GM12878 (cell line): Measurements from ENCODE around the gene NTM. TPM values are rescaled to one million over a fixed set of nuclear protein-coding genes. Genes with fewer than 3 reads are reported as not detected.

Experiments
- ATAC-seq: fragments of 200-7000 bp; cut with Tn5 transposase; 3 replicates; pipeline ENCODE4 v1.9.1; 2020; ENCODE audit warnings: mild to moderate bottlenecking, moderate library complexity
- BruUV-seq: library from RNA; stranded (reverse); fragments of 400-500 nt; replicated peaks from 2 replicates; lab custom pipeline; 2021; lab: Mats Ljungman, UMichigan
- CTCF ChIA-PET: fragments of 300-600 bp; sonication (Branson Sonifier 250); formaldehyde crosslinking; extraction: SDS; loops from one replicate; lab custom pipeline; 2021; ENCODE audit warnings: inconsistent platforms; lab: Yijun Ruan, JAX
- POLR2A ChIA-PET: fragments of 350-600 bp; formaldehyde crosslinking; extraction: SDS; loops from one replicate; lab custom pipeline; 2021; ENCODE audit warnings: inconsistent platforms; lab: Charles Lee
- RAD21 ChIA-PET: fragments of 300-600 bp; sonication (Branson Sonifier 250); formaldehyde crosslinking; loops from one replicate; lab custom pipeline; 2023; ENCODE audit warnings: antibody characterized with exemption; ENCODE audit not compliant: unreplicated experiment; lab: Charles Lee
- SMC1A ChIA-PET: fragments of 300-600 bp; sonication (Branson Sonifier 250); formaldehyde crosslinking; loops from one replicate; lab custom pipeline; 2023; ENCODE audit not compliant: unreplicated experiment, uncharacterized antibody; lab: Charles Lee
- DNase-seq: peaks from one replicate; pipeline ENCODE4 v3.0.0-alpha.2; 2011; ENCODE audit warnings: low read depth, low spot score
- FAIRE-seq: peaks from 3 replicates; lab custom pipeline; 2011; peaks lifted over from hg19 to GRCh38; lab: Jason Lieb, UNC
- H2AFZ ChIP-seq: 2 replicates; pipeline ENCODE4 v1.6.0; 2011; ENCODE audit warnings: low read depth, low read length, control low read depth; ENCODE audit not compliant: control insufficient read depth
- H3K27ac ChIP-seq: 2 replicates; pipeline ENCODE4 v1.5.1; 2011; ENCODE audit warnings: control low read depth; ENCODE audit not compliant: control insufficient read depth, insufficient read depth
- H3K27me3 ChIP-seq, 2 experiments: replicated peaks in 1 of 2; 2 replicates each; pipeline versions ENCODE4 v1.6.0 to v1.6.1; 2011; ENCODE audit warnings: low read length in 1 of 2; ENCODE audit not compliant: control insufficient read depth in 2 of 2, insufficient read depth in 2 of 2
- H3K36me3 ChIP-seq, 2 experiments: 2 replicates each; pipeline ENCODE4 v1.5.1; 2011; ENCODE audit warnings: low read length in 1 of 2; ENCODE audit not compliant: control insufficient read depth in 2 of 2, insufficient read depth in 2 of 2
- H3K4me1 ChIP-seq: 2 replicates; pipeline ENCODE4 v1.6.1; 2011; ENCODE audit warnings: mild to moderate bottlenecking, low read length, moderate library complexity, mixed read lengths; ENCODE audit not compliant: control insufficient read depth, insufficient read depth
- H3K4me2 ChIP-seq: 2 replicates; pipeline ENCODE4 v1.6.0; 2011; ENCODE audit warnings: control low read depth; ENCODE audit not compliant: control insufficient read depth, insufficient read depth
- H3K4me3 ChIP-seq: fragments of 200-600 bp; sonication (generic); 2 replicates; pipeline ENCODE4 v1.5.1; 2016
- H3K79me2 ChIP-seq: 2 replicates; pipeline ENCODE4 v1.6.0; 2011; ENCODE audit warnings: low read length; ENCODE audit not compliant: control insufficient read depth, insufficient read depth
- H3K9ac ChIP-seq: 2 replicates; pipeline ENCODE4 v1.8.0; 2011; ENCODE audit warnings: low read length, control low read depth, mixed read lengths; ENCODE audit not compliant: control insufficient read depth, insufficient read depth
- H3K9me3 ChIP-seq: replicated peaks from 3 replicates; pipeline ENCODE4 v1.5.1; 2011; ENCODE audit warnings: mild to moderate bottlenecking, low read length; ENCODE audit not compliant: control insufficient read depth, insufficient read depth
- H4K20me1 ChIP-seq: 2 replicates; pipeline ENCODE4 v1.6.0; 2011; ENCODE audit not compliant: control insufficient read depth, insufficient read depth
- BACH1 ChIP-seq: fragments of 450-650 bp; IDR thresholded peaks from 2 replicates; pipeline ENCODE4 v1.6.1; 2017; ENCODE audit warnings: mild to moderate bottlenecking, borderline replicate concordance
- FOXK2 ChIP-seq: fragments of 450-650 bp; IDR thresholded peaks from 2 replicates; pipeline ENCODE4 v1.6.1; 2017; ENCODE audit warnings: mild to moderate bottlenecking, moderate library complexity
- POLR2AphosphoS5 ChIP-seq: IDR thresholded peaks from 2 replicates; pipeline ENCODE4 v1.6.1; 2011; ENCODE audit warnings: mild to moderate bottlenecking, low read length, inconsistent platforms
- ZBED1 ChIP-seq: IDR thresholded peaks from 2 replicates; pipeline ENCODE4 v1.6.1; 2016; ENCODE audit warnings: borderline replicate concordance
- ZNF207 ChIP-seq: fragments of 450-650 bp; IDR thresholded peaks from 2 replicates; pipeline ENCODE4 v1.6.1; 2014; ENCODE audit warnings: antibody characterized with exemption, mild to moderate bottlenecking, borderline replicate concordance
- WGBS: methylation state at CpG from one replicate; pipeline ENCODE4 v1.1.6; 2016; ENCODE audit warnings: low lambda C conversion rate; ENCODE audit not compliant: insufficient replicate concordance, insufficient coverage; ENCODE audit errors: missing lambda C conversion rate; 5-methylcytosine and 5-hydroxymethylcytosine counted together
- in situ Hi-C: fragments of 300-500 bp; cut with MboI; formaldehyde crosslinking; loops from 9 replicates; pipeline ENCODE4 v1.14.3; 2018; ENCODE audit warnings: mixed read lengths
- intact Hi-C: fragments of 100-400 bp; cut with micrococcal nuclease; formaldehyde crosslinking; loops from one replicate; pipeline ENCODE4 v1.14.2; 2022; ENCODE audit not compliant: unreplicated experiment
- polyA plus RNA-seq, 11 experiments: library from polyadenylated mRNA; depleted of rRNA in 4 of 11; unstranded in 6 of 11; stranded (reverse) in 5 of 11; fragments of >200 nt; fragmentation: Nextera tagmentation in 4 of 11; fragmentation: Illumina TruSeq in 1 of 11; extraction: Ambion mirVana in 4 of 11; extraction: Trizol in 1 of 11; gene quantifications; 1 replicate in 1 of 11; 2 replicates in 10 of 11; pipeline versions ENCODE4 v1.2.1 to v1.2.3, GENCODE V29; 2011 to 2016; ENCODE audit warnings: inconsistent platforms in 2 of 11, missing spikeins in 2 of 11, low read depth in 1 of 11
- total RNA-seq, 4 experiments: library from RNA; depleted of rRNA in 3 of 4; stranded (reverse); fragments of >200 nt in 3 of 4; fragmentation: Illumina TruSeq in 1 of 4; extraction: Trizol in 1 of 4; gene quantifications; 2 replicates each; pipeline versions ENCODE4 v1.2.1 to v1.2.3, GENCODE V29; 2013 to 2021
- TF ChIP-seq, protein P1 (sequence below): fragments of 450-650 bp; formaldehyde crosslinking; IDR thresholded peaks from 2 replicates; pipeline ENCODE4 v1.4.0; 2022; ENCODE audit warnings: mild to moderate bottlenecking, moderate library complexity
- TF ChIP-seq, protein P2 (sequence below): IDR thresholded peaks from 2 replicates; pipeline ENCODE4 v1.6.1; 2011; ENCODE audit warnings: mild to moderate bottlenecking, low read depth, low read length, moderate library complexity; ENCODE audit not compliant: insufficient replicate concordance

Gene NTM
- total and polyA plus RNA-seq, 10 of the 15 experiments (the other 5 are each of a cell fraction or from before 2014, with no cell fraction given), result not detected

DNA sequence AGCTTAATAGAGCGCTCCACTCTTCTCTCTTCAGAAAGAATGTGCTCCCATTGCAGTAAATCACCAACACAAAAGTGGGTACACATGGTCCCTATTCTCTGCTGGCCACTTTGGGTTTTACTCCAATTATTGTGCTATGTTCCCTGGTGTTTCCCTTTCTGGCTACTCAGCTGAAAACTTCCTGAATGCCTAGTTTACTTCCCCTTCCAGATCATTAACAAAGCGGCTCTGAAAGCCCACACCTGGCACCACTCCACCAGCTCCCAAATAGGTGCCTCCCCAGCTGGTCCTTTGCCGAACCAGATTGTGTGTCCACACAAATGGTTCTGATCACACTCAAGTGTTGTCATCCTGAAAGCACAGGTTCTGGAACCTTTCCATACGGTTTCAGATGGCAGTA is 443.7 kb downstream of the NTM start (continued):
- TF ChIP-seq, protein P1, sequence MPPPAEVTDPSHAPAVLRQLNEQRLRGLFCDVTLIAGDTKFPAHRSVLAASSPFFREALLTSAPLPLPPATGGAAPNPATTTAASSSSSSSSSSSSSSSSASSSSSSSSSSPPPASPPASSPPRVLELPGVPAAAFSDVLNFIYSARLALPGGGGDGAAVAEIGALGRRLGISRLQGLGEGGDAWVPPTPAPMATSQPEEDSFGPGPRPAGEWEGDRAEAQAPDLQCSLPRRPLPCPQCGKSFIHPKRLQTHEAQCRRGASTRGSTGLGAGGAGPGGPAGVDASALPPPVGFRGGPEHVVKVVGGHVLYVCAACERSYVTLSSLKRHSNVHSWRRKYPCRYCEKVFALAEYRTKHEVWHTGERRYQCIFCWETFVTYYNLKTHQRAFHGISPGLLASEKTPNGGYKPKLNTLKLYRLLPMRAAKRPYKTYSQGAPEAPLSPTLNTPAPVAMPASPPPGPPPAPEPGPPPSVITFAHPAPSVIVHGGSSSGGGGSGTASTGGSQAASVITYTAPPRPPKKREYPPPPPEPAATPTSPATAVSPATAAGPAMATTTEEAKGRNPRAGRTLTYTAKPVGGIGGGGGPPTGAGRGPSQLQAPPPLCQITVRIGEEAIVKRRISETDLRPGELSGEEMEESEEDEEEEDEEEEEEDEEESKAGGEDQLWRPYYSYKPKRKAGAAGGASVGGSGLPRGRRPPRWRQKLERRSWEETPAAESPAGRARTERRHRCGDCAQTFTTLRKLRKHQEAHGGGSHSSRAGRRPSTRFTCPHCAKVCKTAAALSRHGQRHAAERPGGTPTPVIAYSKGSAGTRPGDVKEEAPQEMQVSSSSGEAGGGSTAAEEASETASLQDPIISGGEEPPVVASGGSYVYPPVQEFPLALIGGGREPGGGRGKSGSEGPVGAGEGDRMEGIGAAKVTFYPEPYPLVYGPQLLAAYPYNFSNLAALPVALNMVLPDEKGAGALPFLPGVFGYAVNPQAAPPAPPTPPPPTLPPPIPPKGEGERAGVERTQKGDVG (CRISPR knock-in tag), result no peak
- TF ChIP-seq, protein P2, sequence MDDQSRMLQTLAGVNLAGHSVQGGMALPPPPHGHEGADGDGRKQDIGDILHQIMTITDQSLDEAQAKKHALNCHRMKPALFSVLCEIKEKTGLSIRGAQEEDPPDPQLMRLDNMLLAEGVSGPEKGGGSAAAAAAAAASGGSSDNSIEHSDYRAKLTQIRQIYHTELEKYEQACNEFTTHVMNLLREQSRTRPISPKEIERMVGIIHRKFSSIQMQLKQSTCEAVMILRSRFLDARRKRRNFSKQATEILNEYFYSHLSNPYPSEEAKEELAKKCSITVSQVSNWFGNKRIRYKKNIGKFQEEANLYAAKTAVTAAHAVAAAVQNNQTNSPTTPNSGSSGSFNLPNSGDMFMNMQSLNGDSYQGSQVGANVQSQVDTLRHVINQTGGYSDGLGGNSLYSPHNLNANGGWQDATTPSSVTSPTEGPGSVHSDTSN, result no peak
- TF ChIP-seq POLR2AphosphoS5, result no peak

DNA sequence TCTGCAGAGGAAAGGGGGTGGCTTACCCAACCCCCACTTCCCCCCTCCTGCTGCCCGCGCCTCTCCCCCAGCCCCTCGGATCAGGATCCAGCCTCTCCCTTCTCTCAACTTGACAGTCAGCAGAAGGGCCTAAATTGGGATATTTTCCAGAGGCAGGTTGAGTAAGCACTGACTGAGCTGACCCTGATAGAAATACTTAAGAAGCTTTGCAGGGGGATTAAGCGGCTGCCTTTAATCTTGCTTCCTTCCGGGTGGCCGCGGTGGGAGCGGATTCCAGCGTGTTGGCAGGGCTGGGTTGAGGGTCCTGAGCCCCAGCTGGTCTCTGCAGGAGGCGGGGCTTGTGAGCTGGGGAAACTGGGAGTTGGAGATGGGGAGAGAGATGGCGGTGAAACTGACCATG is 445.2 kb downstream of the NTM start:
- H3K79me2 ChIP-seq, result no peaks in the 10 kb centered on the region
- DNase-seq, result no peak
- TF ChIP-seq BACH1 (no peak), ZNF207 (no peak), ZBED1 (no peak), FOXK2 (no peak)
- TF ChIP-seq, all 136 proteins: peak for 0
- H3K9ac ChIP-seq, result no peak overlapping the region
- no peaks in the 10 kb centered on the region for H3K36me3 ChIP-seq
- no TSS peak for BruUV-seq
- SMC1A ChIA-PET, result no interaction called here
- FAIRE-seq (no peak), ATAC-seq (no peak)
- peaks cover 0 to 6% of the 10 kb centered on the region in 2 experiments; a peak in 2 of 4 replicates for H3K27me3 ChIP-seq
- no peaks in the 10 kb centered on the region for H3K4me1 ChIP-seq
- intact Hi-C loops (no loop called here), in situ Hi-C loops (no loop called here)
- POLR2A ChIA-PET, result no interaction called here
- no peaks in the 10 kb centered on the region for H3K9me3 ChIP-seq
- H3K4me2 ChIP-seq, result no peak overlapping the region
- H2AFZ ChIP-seq, result no peak overlapping the region
- CTCF ChIA-PET, result no interaction called here
- no peak overlapping the region for H3K27ac ChIP-seq
- 32% methylated on average over 11 of the region's 11 CpGs for WGBS
- H4K20me1 ChIP-seq, result no peaks in the 10 kb centered on the region
- RAD21 ChIA-PET, result no interaction called here
- H3K4me3 ChIP-seq, result no peak overlapping the region
